HepG2 (cell line): ENCODE measurements around the gene SLC22A23. TPM values are rescaled to one million over a fixed set of nuclear protein-coding genes. Genes with fewer than 3 reads are reported as not detected.

ENCODE experiments used
- ATF7-NPFF ChIP-seq: sonication (generic); formaldehyde crosslinking; IDR thresholded peaks from 2 replicates; pipeline ENCODE4 v1.8.1; 2023; ENCODE audit warnings: mild to moderate bottlenecking, low read depth, missing genetic modification reagents, moderate library complexity
- FOXA1 ChIP-seq, 2 experiments: fragments of 450-650 bp in 1 of 2; sonication (generic) in 1 of 2; formaldehyde crosslinking in 1 of 2; IDR thresholded peaks; 2 replicates each; pipeline versions ENCODE4 v1.4.0 to v1.6.1; 2016 to 2020; ENCODE audit warnings: missing genetic modification reagents in 1 of 2
- HNRNPL ChIP-seq: fragments of 200-400 bp; formaldehyde crosslinking; IDR thresholded peaks from 2 replicates; pipeline ENCODE4 v1.6.1; 2017; ENCODE audit warnings: mild to moderate bottlenecking, low read depth, low read length
- SOX6 ChIP-seq, 2 experiments: fragments of 450-650 bp in 1 of 2; sonication (generic) in 1 of 2; formaldehyde crosslinking in 1 of 2; IDR thresholded peaks; 2 replicates each; pipeline versions ENCODE4 v1.4.0 to v1.6.1; 2017 to 2020; ENCODE audit warnings: antibody characterized with exemption in 1 of 2, mild to moderate bottlenecking in 1 of 2, missing genetic modification reagents in 1 of 2
- ZNF274 ChIP-seq: sonication (generic); formaldehyde crosslinking; IDR thresholded peaks from 2 replicates; pipeline ENCODE4 v1.5.1; 2020; ENCODE audit warnings: mild to moderate bottlenecking, missing genetic modification reagents
- ZNF589 ChIP-seq: sonication (generic); formaldehyde crosslinking; conservative IDR thresholded peaks from 2 replicates; pipeline ENCODE4 v1.8.0; 2022; ENCODE audit warnings: mild to moderate bottlenecking, moderate library complexity, missing genetic modification reagents
- polyA plus RNA-seq, 8 experiments: library from polyadenylated mRNA; depleted of rRNA in 3 of 8; stranded (reverse) in 7 of 8; unstranded in 1 of 8; fragments of >200 nt; fragmentation: Illumina TruSeq in 4 of 8; extraction: Trizol in 4 of 8; gene quantifications; 2 replicates each; pipeline versions ENCODE4 v1.2.1 to v1.2.3, GENCODE V29; 2011 to 2016; ENCODE audit warnings: low read depth in 4 of 8, missing spikeins in 1 of 8, mixed read lengths in 1 of 8; ENCODE audit not compliant: insufficient read depth in 1 of 8
- total RNA-seq, 5 experiments: library from RNA; depleted of rRNA; stranded (reverse); fragments of >200 nt; fragmentation: Illumina TruSeq; extraction: Trizol; gene quantifications; 2 replicates each; pipeline ENCODE4 v1.2.3, GENCODE V29; 2016; ENCODE audit warnings: low read depth in 1 of 5
- TF ChIP-seq, protein P1 (sequence below): IDR thresholded peaks from 2 replicates; pipeline ENCODE4 v1.6.1; 2016; ENCODE audit warnings: missing compliant biosample characterization, missing genetic modification reagents, borderline replicate concordance
- TF ChIP-seq, protein P2 (sequence below): sonication (generic); formaldehyde crosslinking; IDR thresholded peaks from 2 replicates; pipeline ENCODE4 v1.9.0; 2022; ENCODE audit warnings: missing genetic modification reagents, mild to moderate bottlenecking, borderline replicate concordance
- TF ChIP-seq, protein P3 (sequence below): sonication (generic); formaldehyde crosslinking; IDR thresholded peaks from 2 replicates; pipeline ENCODE4 v1.4.0; 2020; ENCODE audit warnings: mild to moderate bottlenecking, missing genetic modification reagents

Gene SLC22A23
- total and polyA plus RNA-seq, 2 of the 13 experiments (the other 11 are each of a cell fraction or from before 2014, with no cell fraction given): 11.8 to 17.5 TPM

DNA sequence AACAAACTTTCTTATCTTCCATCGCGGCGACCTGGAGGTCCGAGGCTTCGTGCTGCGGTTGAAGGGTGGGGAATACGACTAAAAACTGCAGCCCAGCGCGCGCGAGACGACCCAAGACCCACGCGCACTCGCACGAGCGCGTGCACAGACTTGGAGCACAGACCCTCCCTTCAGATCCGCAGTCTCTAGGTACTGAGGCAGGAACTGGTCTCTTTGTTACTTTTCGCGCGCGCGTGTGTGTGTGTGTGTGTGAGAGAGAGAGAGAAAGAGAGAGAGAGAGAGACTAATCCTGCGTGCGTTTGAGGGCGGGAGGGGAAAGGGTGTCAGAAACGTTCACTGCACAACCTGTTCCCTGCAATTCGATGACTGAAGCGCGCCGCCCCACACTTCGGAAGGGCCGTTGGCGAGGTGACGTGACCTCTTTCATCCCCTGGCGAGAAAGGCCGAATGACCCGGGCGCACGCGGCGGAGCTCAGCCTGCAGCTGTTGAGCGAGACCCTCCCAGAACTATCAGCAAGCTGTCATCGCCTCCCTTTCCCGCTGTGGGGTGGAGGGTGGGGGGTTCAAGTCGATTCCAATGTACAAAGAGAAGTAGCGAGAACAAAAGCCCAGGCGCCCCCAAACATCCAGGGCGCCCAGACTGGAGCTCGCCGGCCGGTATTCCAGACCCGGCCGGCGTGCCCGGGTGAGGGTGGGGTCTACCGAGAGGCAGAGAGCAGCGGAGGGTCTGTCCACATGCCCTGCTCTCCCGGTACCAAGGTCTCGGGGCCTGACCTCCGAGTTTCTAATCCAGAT is 227.9 kb downstream of the SLC22A23 start (continued):
- TF ChIP-seq, protein P1, sequence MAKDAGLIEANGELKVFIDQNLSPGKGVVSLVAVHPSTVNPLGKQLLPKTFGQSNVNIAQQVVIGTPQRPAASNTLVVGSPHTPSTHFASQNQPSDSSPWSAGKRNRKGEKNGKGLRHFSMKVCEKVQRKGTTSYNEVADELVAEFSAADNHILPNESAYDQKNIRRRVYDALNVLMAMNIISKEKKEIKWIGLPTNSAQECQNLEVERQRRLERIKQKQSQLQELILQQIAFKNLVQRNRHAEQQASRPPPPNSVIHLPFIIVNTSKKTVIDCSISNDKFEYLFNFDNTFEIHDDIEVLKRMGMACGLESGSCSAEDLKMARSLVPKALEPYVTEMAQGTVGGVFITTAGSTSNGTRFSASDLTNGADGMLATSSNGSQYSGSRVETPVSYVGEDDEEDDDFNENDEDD (CRISPR knock-in tag): 0 out of 2 replicates have a peak, but pooled peaks have one; percentile 41
- TF ChIP-seq, protein P2, sequence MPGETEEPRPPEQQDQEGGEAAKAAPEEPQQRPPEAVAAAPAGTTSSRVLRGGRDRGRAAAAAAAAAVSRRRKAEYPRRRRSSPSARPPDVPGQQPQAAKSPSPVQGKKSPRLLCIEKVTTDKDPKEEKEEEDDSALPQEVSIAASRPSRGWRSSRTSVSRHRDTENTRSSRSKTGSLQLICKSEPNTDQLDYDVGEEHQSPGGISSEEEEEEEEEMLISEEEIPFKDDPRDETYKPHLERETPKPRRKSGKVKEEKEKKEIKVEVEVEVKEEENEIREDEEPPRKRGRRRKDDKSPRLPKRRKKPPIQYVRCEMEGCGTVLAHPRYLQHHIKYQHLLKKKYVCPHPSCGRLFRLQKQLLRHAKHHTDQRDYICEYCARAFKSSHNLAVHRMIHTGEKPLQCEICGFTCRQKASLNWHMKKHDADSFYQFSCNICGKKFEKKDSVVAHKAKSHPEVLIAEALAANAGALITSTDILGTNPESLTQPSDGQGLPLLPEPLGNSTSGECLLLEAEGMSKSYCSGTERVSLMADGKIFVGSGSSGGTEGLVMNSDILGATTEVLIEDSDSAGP (CRISPR knock-in tag): 0 out of 2 replicates have a peak, but pooled peaks have one; percentile 24
- TF ChIP-seq FOXA1 (IDR thresholded peaks at IDR 0.05) (no peak), FOXA1 (CRISPR knock-in tag; IDR thresholded peaks at IDR 0.05) (no peak), ATF7-NPFF (CRISPR knock-in tag) (no peak), ZNF589 (CRISPR knock-in tag) (0 out of 2 replicates have a peak, but pooled peaks have one; percentile 29), HNRNPL (0 out of 2 replicates have a peak, but pooled peaks have one; percentile 3), SOX6 (IDR thresholded peaks at IDR 0.05) (no peak), SOX6 (CRISPR knock-in tag; IDR thresholded peaks at IDR 0.05) (peak; percentile 9; the same call in 1 of the 2 replicates), ZNF274 (CRISPR knock-in tag) (0 out of 2 replicates have a peak, but pooled peaks have one; percentile 23)
- TF ChIP-seq, protein P3, sequence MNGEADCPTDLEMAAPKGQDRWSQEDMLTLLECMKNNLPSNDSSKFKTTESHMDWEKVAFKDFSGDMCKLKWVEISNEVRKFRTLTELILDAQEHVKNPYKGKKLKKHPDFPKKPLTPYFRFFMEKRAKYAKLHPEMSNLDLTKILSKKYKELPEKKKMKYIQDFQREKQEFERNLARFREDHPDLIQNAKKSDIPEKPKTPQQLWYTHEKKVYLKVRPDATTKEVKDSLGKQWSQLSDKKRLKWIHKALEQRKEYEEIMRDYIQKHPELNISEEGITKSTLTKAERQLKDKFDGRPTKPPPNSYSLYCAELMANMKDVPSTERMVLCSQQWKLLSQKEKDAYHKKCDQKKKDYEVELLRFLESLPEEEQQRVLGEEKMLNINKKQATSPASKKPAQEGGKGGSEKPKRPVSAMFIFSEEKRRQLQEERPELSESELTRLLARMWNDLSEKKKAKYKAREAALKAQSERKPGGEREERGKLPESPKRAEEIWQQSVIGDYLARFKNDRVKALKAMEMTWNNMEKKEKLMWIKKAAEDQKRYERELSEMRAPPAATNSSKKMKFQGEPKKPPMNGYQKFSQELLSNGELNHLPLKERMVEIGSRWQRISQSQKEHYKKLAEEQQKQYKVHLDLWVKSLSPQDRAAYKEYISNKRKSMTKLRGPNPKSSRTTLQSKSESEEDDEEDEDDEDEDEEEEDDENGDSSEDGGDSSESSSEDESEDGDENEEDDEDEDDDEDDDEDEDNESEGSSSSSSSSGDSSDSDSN (CRISPR knock-in tag): 0 out of 2 replicates have a peak, but pooled peaks have one; percentile 12
